ENCODE results near the gene MAP2K1. TPM values are rescaled to one million over a fixed set of nuclear protein-coding genes. Genes with fewer than 3 reads are reported as not detected.
A peak's percentile ranks its signal among the peaks of the same experiment; 100 is the strongest.
"Not testable (repeated sequence)": the region's sequence is repeated elsewhere in the genome, so short reads cannot be mapped to it uniquely, and the experiment has no call there.

Gene MAP2K1
- total RNA-seq: 66.7 and 84.3 TPM in 2 replicates

GRCh38 chr15:66386204-66387123 lies at the start of gene MAP2K1:
Gene MAP2K1 (plus strand): TSS chr15:66386912. CDS start chr15:66387348, 436 bp downstream.
- peak; percentile 46 for DNase-seq (ENCODE audit: low read depth)
- TF ChIP-seq, protein P1, sequence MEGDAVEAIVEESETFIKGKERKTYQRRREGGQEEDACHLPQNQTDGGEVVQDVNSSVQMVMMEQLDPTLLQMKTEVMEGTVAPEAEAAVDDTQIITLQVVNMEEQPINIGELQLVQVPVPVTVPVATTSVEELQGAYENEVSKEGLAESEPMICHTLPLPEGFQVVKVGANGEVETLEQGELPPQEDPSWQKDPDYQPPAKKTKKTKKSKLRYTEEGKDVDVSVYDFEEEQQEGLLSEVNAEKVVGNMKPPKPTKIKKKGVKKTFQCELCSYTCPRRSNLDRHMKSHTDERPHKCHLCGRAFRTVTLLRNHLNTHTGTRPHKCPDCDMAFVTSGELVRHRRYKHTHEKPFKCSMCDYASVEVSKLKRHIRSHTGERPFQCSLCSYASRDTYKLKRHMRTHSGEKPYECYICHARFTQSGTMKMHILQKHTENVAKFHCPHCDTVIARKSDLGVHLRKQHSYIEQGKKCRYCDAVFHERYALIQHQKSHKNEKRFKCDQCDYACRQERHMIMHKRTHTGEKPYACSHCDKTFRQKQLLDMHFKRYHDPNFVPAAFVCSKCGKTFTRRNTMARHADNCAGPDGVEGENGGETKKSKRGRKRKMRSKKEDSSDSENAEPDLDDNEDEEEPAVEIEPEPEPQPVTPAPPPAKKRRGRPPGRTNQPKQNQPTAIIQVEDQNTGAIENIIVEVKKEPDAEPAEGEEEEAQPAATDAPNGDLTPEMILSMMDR (conservative IDR thresholded peaks at IDR 0.05; ENCODE audit: low read depth, low read length): peak; percentile 62
- H3K4me3 ChIP-seq (ENCODE audit: low read depth, low read length): peak within 1 kb of the TSS; percentile 87

DNA sequence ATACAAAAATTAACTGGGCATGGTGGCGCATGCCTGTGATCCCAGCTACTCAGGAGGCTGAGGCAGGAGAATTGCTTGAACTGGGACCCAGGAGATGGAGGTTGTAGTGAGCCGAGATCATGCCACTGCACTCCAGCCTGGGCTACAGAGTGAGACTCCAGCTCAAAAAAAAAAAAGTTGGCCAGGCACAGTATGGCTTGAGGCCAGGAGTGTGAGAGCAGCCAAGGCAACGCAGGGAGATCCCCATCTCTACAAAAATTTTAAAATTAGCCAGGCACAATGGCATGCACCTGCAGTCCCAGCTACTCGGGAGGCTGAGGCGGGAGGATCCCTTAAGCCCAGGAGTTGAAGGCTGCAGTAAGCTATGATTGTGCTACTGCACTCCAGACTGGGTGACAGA lies 38.2 kb upstream of the MAP2K1 start:
- DNase-seq (ENCODE audit: low read depth): not testable (repeated sequence)

DNA sequence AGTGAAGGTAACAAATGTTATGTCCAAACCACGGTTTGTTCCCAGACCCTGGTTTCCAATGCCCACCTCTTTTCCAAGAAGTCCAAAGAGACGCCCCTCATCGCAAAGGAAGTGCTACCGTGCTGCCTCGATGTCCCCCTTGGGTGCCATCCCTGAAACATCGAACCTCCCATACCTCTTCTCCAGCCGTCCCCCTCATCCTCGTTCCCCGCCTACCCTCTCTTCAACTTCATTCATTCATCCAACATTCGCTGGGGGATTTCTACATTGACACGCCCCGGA lies 30.7 kb upstream of the MAP2K1 start:
- no peak for DNase-seq (ENCODE audit: low read depth)
- TF ChIP-seq, protein P1 (conservative IDR thresholded peaks at IDR 0.05; ENCODE audit: low read depth, low read length): no peak

More for the DNA sequence above, 38.2 kb upstream of the MAP2K1 start:
- not testable (repeated sequence) for H3K4me3 ChIP-seq (ENCODE audit: low read depth, low read length)

GRCh38 chr15:66356359-66357236 lies 30.1 kb upstream of the MAP2K1 start, which contains the start of gene TIPIN:
Gene TIPIN (minus strand): TSS chr15:66356685. CDS start chr15:66352947, 3,738 bp downstream.
- peak; percentile 57 for DNase-seq (ENCODE audit: low read depth)
- peak within 1 kb of the TSS; percentile 69 for H3K4me3 ChIP-seq (ENCODE audit: low read depth, low read length)
- TF ChIP-seq, protein P1 (conservative IDR thresholded peaks at IDR 0.05; ENCODE audit: low read depth, low read length): no peak

More for the DNA sequence above, 30.7 kb upstream of the MAP2K1 start:
- H3K4me3 ChIP-seq (ENCODE audit: low read depth, low read length): peak overlapping the region; percentile 69

- H3K4me3 ChIP-seq (ENCODE audit: low read depth, low read length): no peak overlapping the region
- DNase-seq (ENCODE audit: low read depth): no peak
- TF ChIP-seq, protein P1 (conservative IDR thresholded peaks at IDR 0.05; ENCODE audit: low read depth, low read length): no peak
Observed at GRCh38 chr15:66359740-66360139, 27.0 kb upstream of the MAP2K1 start.

DNA sequence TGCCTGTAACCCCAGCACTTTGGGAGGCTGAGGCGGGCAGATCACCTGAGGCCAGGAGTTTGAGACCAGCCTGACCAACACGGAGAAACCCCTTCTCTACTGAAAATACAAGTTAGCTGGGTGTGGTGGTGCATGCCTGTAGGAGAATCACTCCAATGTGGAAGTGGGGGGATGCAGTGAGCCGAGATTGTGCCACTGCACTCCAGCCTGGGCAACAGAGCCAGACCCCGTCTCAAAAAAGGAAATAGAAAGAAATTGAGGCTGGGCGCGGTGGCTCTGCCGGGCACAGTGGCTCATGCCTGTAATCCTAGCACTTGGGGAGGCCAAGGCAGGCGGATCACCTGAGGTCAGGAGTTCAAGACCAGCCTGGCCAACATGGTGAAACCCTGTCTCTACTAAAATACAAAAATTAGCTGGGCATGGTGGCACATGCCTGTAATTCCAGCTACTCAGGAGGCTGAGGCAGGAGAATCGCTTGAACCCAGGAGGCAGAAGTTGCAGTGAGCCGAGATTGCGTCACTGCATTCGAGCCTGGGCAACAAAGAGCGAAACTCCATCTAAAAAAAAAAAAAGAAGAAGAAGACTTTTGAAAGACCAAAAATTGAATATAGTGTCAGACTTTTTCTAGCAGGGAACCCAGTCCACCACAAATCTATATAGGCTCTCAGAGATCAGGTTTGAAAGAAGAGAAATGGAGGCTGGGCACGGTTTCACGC lies 24.8 kb upstream of the MAP2K1 start:
- H3K4me3 ChIP-seq (ENCODE audit: low read depth, low read length); DNase-seq (ENCODE audit: low read depth): not testable (repeated sequence)

DNA sequence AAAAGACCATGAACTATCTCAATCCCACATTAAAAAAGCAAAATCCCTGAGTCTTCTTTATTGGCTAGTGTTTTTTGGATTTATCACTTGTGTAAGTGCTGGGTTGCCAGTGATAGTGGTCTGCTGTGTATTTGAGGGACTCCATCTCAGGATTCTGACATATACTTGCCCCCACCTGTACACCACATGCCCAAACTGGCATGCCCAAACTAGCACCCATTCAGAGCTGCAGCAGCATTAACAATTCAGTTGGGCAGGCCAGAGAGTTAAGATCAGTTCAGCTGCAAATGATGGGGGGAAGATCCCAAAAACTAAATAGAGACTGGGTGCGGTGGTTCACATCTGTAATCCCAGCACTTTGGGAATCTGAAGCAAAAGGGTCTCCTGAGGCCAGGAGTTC lies 23.9 kb upstream of the MAP2K1 start:
- TF ChIP-seq, protein P1 (conservative IDR thresholded peaks at IDR 0.05; ENCODE audit: low read depth, low read length): no peak
- no peak overlapping the region for H3K4me3 ChIP-seq (ENCODE audit: low read depth, low read length)
- DNase-seq (ENCODE audit: low read depth): no peak

Data from epithelial cell of proximal tubule (primary cell).